Adrenal gland (tissue), 19 donors: ENCODE measurements around the gene SAA4. TPM values are rescaled to one million over a fixed set of nuclear protein-coding genes. Genes with fewer than 3 reads are reported as not detected.

Experiments used
- DNase-seq, 7 donors: peaks; one replicate each; pipeline ENCODE4 v3.0.0-alpha.2; 2019 to 2020
- H3K27ac ChIP-seq, 5 donors: fragments of 200-600 bp; sonication (generic) in 4 of 5; 1 replicate in 3 of 5; 2 replicates in 2 of 5; pipeline versions ENCODE4 v1.5.1 to v1.8.0; 2016 to 2020; ENCODE audit warnings: mild to moderate bottlenecking in 1 of 5
- H3K27me3 ChIP-seq: fragments of 200-600 bp; 2 replicates; pipeline ENCODE4 v1.8.0; 2021
- H3K36me3 ChIP-seq, 2 donors: fragments of 200-600 bp; replicated peaks in 1 of 2; 1 replicate in 1 of 2; 2 replicates in 1 of 2; pipeline versions ENCODE4 v1.5.1 to v1.8.0; 2018 to 2022
- H3K4me1 ChIP-seq, 2 donors: fragments of 200-600 bp; replicated peaks in 1 of 2; 1 replicate in 1 of 2; 2 replicates in 1 of 2; pipeline versions ENCODE4 v1.5.1 to v1.8.0; 2018 to 2021
- H3K4me3 ChIP-seq, 4 donors: fragments of 200-600 bp; sonication (generic) in 3 of 4; one replicate each; pipeline ENCODE4 v1.5.1; 2016 to 2018
- H3K9me3 ChIP-seq, 3 donors: fragments of 200-600 bp; sonication (generic) in 1 of 3; replicated peaks in 1 of 3; 1 replicate in 2 of 3; 2 replicates in 1 of 3; pipeline versions ENCODE4 v1.5.1 to v1.8.0; 2016 to 2021
- POLR2A ChIP-seq, 2 donors: fragments of 450-650 bp; IDR thresholded peaks; one replicate each; pipeline ENCODE4 v1.6.1; 2017; ENCODE audit warnings: antibody characterized with exemption in 2 of 2, mild to moderate bottlenecking in 2 of 2, moderate library complexity in 1 of 2
- WGBS, 4 donors: extraction: QIAGEN DNeasy Blood & Tissue Kit in 2 of 4; methylation state at CpG; one replicate each; pipeline versions ENCODE4 v1.1.5 to v1.1.7; 2013 to 2017; 5-methylcytosine and 5-hydroxymethylcytosine counted together
- intact Hi-C, 2 donors: fragments of 100-400 bp; cut with DNase I; formaldehyde crosslinking; loops; one replicate each; pipeline versions ENCODE4 v1.14.1 to v1.15.0; 2022 to 2023
- long read RNA-seq, 10 donors: library from polyadenylated mRNA in 3 of 10; unstranded in 2 of 10; stranded (forward) in 1 of 10; transcript quantifications; one replicate each; pipeline ENCODE4 v2.0.0 and lab custom pipeline, GENCODE V29; 2021 to 2026
- polyA plus RNA-seq, 3 donors: library from polyadenylated mRNA; stranded (reverse); fragments of 200-250 nt in 2 of 3; fragments of 350-450 nt in 1 of 3; fragmentation: Illumina TruSeq in 1 of 3; extraction: RNeasy Lipid Tissue Mini Kit (QIAGEN cat#74804) in 1 of 3; gene quantifications; one replicate each; pipeline ENCODE4 v1.2.3, GENCODE V29; 2013 to 2014
- total RNA-seq, 9 donors: library from RNA; depleted of rRNA in 4 of 9; stranded (reverse); fragments of >200 nt in 4 of 9; fragments of 120-200 nt in 1 of 9; fragmentation: NEBNext Ultra II Directional in 1 of 9; extraction: Animal tissue kit (Norgen Biotek cat#: 25700) in 1 of 9; gene quantifications; one replicate each; pipeline versions ENCODE4 v1.1.0 to v1.2.4, GENCODE V29; 2013 to 2023
- TF ChIP-seq, protein P1 (sequence below), 6 experiments: fragments of 450-650 bp in 4 of 6; fragments of 200-600 bp in 2 of 6; sonication (generic) in 1 of 6; IDR thresholded peaks; 1 replicate in 5 of 6; 2 replicates in 1 of 6; pipeline versions ENCODE4 v1.5.1 to v1.8.0; 2016 to 2021; ENCODE audit warnings: antibody characterized with exemption in 6 of 6, mild to moderate bottlenecking in 2 of 6, moderate library complexity in 1 of 6
- donor health status: healthy with polysubstance abuse.
- donor health status: Bipolar disorder and iron deficiency.
- donor health status: DM: yes; HTN: yes; CAD: no.
- donor health status: DM: no; HTN: no; CAD: no.
- donor health status: DM: no; HTN: no; CAD: no.
- donor health status: DM: yes; HTN: yes; CAD: no.

SAA4 gene, protein sequence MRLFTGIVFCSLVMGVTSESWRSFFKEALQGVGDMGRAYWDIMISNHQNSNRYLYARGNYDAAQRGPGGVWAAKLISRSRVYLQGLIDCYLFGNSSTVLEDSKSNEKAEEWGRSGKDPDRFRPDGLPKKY
- total RNA-seq (1 to 10 TPM in 1 of 9 donors, under 1 TPM in 4, not detected in 4; 0.32 to 3.4 (median 0.70) TPM), polyA plus RNA-seq (1 to 10 TPM; 1.5 to 4.2 (median 2.8) TPM)
- long read RNA-seq, donor 1, partial matches to known transcripts, result 0 of 1 reads
- long read RNA-seq, donor 1, other reads (novel, unspliced or antisense), result 0 of 1 reads
- long read RNA-seq, donor 2, partial matches to known transcripts, result 0 of 1 reads
- long read RNA-seq, donor 2, other reads (novel, unspliced or antisense), result 0 of 1 reads
- long read RNA-seq, donor 3, partial matches to known transcripts, result 0 of 1 reads
- long read RNA-seq, donor 3, other reads (novel, unspliced or antisense), result 0 of 1 reads
- long read RNA-seq, donor 4, partial matches to known transcripts, result 0 of 1 reads
- long read RNA-seq, donor 4, other reads (novel, unspliced or antisense), result 0 of 1 reads
- long read RNA-seq, donor 5, result 0 reads
- long read RNA-seq, donor 6, result 0 reads
- long read RNA-seq, donor 7, partial matches to known transcripts, result 0 of 1 reads
- long read RNA-seq, donor 7, other reads (novel, unspliced or antisense), result 0 of 1 reads
- long read RNA-seq, donor 8, result 0 reads
- long read RNA-seq, donor 9, result 0 reads
- long read RNA-seq, donor 10, partial matches to known transcripts, result 0 of 1 reads
- long read RNA-seq, donor 10, other reads (novel, unspliced or antisense), result 0 of 1 reads

DNA sequence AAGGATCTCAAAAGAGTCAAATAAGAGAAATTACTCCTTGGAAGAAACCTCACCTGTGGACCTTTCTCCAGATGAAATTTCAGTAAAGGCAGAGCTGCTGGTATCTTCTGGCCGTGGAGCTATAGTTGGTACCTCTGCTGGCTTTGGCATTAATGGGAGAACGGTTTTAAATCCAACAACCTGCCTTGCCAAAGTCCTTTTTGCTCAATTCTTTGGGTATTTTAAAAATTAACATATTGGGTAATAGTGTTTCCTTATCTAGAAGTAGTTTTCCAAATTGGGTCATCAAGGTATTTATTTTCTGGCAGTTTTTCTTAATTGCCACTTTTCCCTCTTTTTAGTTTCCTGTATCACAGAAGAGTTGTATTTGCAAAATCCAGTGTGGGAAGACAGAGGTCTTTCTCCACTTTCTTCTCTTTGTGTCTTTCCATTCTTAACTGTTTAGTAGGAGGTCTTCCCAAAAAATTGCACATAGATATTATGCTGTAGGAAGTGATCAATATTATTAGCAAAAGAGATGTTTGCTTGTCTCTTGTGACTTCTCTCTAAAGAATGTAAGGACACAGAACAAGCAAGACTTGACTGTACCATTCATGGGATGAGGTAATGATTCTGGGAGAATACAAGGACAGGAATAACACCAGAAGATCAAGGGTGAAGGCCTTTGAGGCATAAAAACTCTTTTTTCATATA, at the start of gene SAA4:
Gene SAA4 (minus strand): TSS at position 139 of the 693 bp plus-strand sequence. CDS start 876 bp downstream, outside the sequence.
- Histone ChIP-seq H3K27ac (no peak within 1 kb of the TSS), H3K36me3 (no peaks in the 10 kb centered on the region), H3K4me3 (no peak within 1 kb of the TSS), H3K27me3 (no peaks in the 10 kb centered on the region), H3K9me3 (peaks cover 0 to 3% (median 0%) of the 10 kb centered on the region in 3 donors), H3K4me1 (no peaks in the 10 kb centered on the region)
- intact Hi-C loops, result no loop called here
- 63 to 84% (median 69%) methylated on average over 2 of the region's 2 CpGs for WGBS, 4 donors
- TF ChIP-seq, protein P1, sequence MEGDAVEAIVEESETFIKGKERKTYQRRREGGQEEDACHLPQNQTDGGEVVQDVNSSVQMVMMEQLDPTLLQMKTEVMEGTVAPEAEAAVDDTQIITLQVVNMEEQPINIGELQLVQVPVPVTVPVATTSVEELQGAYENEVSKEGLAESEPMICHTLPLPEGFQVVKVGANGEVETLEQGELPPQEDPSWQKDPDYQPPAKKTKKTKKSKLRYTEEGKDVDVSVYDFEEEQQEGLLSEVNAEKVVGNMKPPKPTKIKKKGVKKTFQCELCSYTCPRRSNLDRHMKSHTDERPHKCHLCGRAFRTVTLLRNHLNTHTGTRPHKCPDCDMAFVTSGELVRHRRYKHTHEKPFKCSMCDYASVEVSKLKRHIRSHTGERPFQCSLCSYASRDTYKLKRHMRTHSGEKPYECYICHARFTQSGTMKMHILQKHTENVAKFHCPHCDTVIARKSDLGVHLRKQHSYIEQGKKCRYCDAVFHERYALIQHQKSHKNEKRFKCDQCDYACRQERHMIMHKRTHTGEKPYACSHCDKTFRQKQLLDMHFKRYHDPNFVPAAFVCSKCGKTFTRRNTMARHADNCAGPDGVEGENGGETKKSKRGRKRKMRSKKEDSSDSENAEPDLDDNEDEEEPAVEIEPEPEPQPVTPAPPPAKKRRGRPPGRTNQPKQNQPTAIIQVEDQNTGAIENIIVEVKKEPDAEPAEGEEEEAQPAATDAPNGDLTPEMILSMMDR (IDR thresholded peaks at IDR 0.05), result no peak
- no peak for TF ChIP-seq POLR2A (IDR thresholded peaks at IDR 0.05)
- no peak for DNase-seq

DNA sequence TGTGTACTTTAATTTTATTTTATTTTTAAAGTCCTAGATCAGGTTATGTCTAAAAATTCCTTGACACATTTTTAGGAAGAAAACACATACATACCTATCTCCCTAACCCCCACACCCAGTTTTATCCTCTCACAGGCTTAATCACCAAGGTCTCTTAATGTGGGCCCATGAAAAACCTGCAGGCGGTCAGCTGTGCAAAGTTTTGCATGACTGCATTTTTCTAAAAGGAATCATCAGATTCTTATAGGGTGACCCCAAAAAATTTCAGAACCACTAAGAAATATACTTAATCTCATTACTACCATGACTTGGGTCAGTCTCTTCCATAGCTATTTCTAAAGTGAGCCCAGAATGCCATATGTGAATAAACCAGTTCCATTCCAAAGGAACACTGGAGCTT, 49.2 kb upstream of the SAA4 start:
- H3K36me3 ChIP-seq, result peaks cover 0 to 50% of the 10 kb centered on the region in 2 donors

DNA sequence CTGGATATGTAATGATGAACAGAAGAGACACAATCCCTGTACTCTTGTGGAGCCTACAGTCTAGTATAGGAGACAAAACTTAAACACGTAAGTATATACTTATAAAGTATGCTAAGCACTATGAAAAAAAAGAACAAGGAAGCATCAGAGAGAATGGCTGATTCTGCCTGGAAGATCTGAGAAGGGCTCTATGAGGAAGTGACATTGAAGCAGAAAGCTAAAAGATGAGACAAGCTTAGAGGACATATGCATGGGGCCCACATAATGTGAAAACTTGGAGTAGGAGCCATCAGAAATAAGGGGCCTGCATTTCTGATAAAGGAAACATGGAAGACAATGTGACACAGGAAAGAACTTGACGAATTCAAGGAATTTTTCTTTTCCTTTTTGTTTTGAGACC, 46.0 kb upstream of the SAA4 start:
- intact Hi-C loops, result no loop called here
- peaks cover 0 to 50% of the 10 kb centered on the region in 2 donors for H3K36me3 ChIP-seq
- no peaks in the 10 kb centered on the region for H3K9me3 ChIP-seq
- no peak for DNase-seq
- H3K27me3 ChIP-seq, result no peaks in the 10 kb centered on the region
- no peak overlapping the region for H3K4me3 ChIP-seq
- 79 to 91% (median 86%) methylated on average over 2 of the region's 2 CpGs for WGBS, 4 donors
- H3K4me1 ChIP-seq, result no peaks in the 10 kb centered on the region
- no peak overlapping the region for H3K27ac ChIP-seq
- TF ChIP-seq, protein P1 (IDR thresholded peaks at IDR 0.05), result no peak
- TF ChIP-seq POLR2A (IDR thresholded peaks at IDR 0.05), result no peak

More for the DNA sequence above, 49.2 kb upstream of the SAA4 start:
- Histone ChIP-seq H3K4me1 (no peaks in the 10 kb centered on the region), H3K27ac (no peak overlapping the region), H3K4me3 (no peak overlapping the region), H3K27me3 (no peaks in the 10 kb centered on the region), H3K9me3 (no peaks in the 10 kb centered on the region)
- no peak for TF ChIP-seq POLR2A (IDR thresholded peaks at IDR 0.05)
- TF ChIP-seq, protein P1 (IDR thresholded peaks at IDR 0.05), result no peak
- no peak for DNase-seq
- 96 to 100% (median 97%) methylated on average over 1 of the region's 1 CpG for WGBS, 4 donors
- intact Hi-C loops, result no loop called here
